ENCODE results near the gene PRKN. TPM values are rescaled to one million over a fixed set of nuclear protein-coding genes. Genes with fewer than 3 reads are reported as not detected.
A peak's percentile ranks its signal among the peaks of the same experiment; 100 is the strongest.

Gene PRKN
- total and polyA plus RNA-seq, 2 donors (not counting 3 experiments of a cell fraction or from before 2014, with no cell fraction given): 0.06 TPM; not detected in 1

DNA sequence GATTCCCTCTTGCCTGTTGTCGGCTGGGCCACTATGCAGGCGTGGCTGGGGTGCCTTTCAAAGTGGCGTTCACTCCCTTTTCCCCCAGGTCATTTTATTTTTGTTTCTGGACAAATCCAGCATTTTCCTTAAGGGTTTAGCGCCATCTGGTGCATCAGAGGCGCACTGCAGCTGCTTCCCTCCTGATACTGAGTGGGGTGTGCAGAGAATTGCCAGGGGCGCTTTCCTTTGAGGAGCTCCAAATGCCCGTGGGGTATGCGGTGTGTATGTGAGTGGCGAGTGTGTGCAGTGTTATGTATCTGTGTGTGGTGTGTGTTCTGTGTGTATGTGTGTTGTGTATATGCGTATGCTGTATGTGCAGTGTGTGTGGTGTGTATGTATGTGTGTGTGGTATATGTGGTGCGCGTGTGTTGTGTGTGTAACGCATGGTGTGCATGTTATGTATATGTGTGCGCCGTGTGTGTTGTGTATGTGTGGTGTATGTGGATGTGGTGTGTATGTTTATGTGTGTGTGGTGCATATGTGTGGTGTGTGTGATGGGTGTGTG, 1353.6 kb downstream of the PRKN start:
- H2AFZ ChIP-seq (ENCODE audit: low read depth, low read length): no peak overlapping the region
- H3K79me2 ChIP-seq (ENCODE audit: control insufficient read depth, insufficient read depth, low read length): no peaks in the 10 kb centered on the region
- no peaks in the 10 kb centered on the region for H3K9me3 ChIP-seq (replicated peaks; ENCODE audit: control insufficient read depth, insufficient read depth, low read length)
- H3K9ac ChIP-seq (replicated peaks; ENCODE audit: extremely low read depth, insufficient read depth, low read length): no peak overlapping the region
- no peak for TF ChIP-seq EZH2 (IDR thresholded peaks at IDR 0.05; ENCODE audit: borderline replicate concordance, low read depth, low read length, severe bottlenecking)
- TF ChIP-seq, protein P1, sequence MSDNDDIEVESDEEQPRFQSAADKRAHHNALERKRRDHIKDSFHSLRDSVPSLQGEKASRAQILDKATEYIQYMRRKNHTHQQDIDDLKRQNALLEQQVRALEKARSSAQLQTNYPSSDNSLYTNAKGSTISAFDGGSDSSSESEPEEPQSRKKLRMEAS (IDR thresholded peaks at IDR 0.05; ENCODE audit: insufficient read depth, insufficient read length): no peak
- no peak for TF ChIP-seq GATA2 (IDR thresholded peaks at IDR 0.05; ENCODE audit: insufficient read depth, insufficient read length, low read depth, low read length)
- no peak for TF ChIP-seq JUN (IDR thresholded peaks at IDR 0.05; ENCODE audit: borderline replicate concordance, insufficient read depth, insufficient read length, low read depth)
- TF ChIP-seq CTCF (IDR thresholded peaks at IDR 0.05; ENCODE audit: extremely low read depth in 1 of 2, insufficient read depth in 1 of 2, low read depth in 1 of 2, low read length in 2 of 2): peak; percentile 89
- ChIA-PET POLR2A (no interaction called here), CTCF (interaction anchor here (0.7 to 10.7 kb wide), 20 partner anchors 45 to 1510 kb away, joined by 3 to 671 read pairs (median 4); no protein-coding TSS in a partner anchor)
- dilution Hi-C loops (cut with MboI; ENCODE audit: extremely low pct_ligation_motif_present, low sequenced_read_pairs) (no loop called here), intact Hi-C loops (cut with micrococcal nuclease) (loop anchor here (1.0 to 5.0 kb wide), 5 partner anchors 382 to 1237 kb away; no protein-coding TSS in a partner anchor)
- FAIRE-seq: peak; percentile 76
- no peaks in the 10 kb centered on the region for H4K20me1 ChIP-seq (replicated peaks; ENCODE audit: control insufficient read depth, extremely low read depth, insufficient read depth, low read length)
- H3K4me3 ChIP-seq (replicated peaks in 1 of 3; ENCODE audit: insufficient read depth in 1 of 3, low read depth in 1 of 3, low read length in 3 of 3): no peak overlapping the region
- no peak overlapping the region for H3K4me2 ChIP-seq (ENCODE audit: insufficient read depth, low read length)
- H3K27me3 ChIP-seq (ENCODE audit: control insufficient read depth in 2 of 2, insufficient read depth in 2 of 2, low read length in 2 of 2): no peaks in the 10 kb centered on the region
- H3K27ac ChIP-seq (ENCODE audit: insufficient read depth, low read depth, low read length): no peak overlapping the region
- no peaks in the 10 kb centered on the region for H3K9me1 ChIP-seq (replicated peaks; ENCODE audit: control insufficient read depth, extremely low read depth, insufficient read depth, low read length)
- DNase-seq (ENCODE audit: low read depth, low spot score): peak; percentile 52
- BruUV-seq (replicated peaks): no TSS peak
- no peaks in the 10 kb centered on the region for H3K4me1 ChIP-seq (ENCODE audit: control insufficient read depth, extremely low read depth, insufficient read depth, low read length)
- no peaks in the 10 kb centered on the region for H3K36me3 ChIP-seq (ENCODE audit: control insufficient read depth in 2 of 2, extremely low read depth in 1 of 2, insufficient read depth in 2 of 2, low read length in 2 of 2)

All from endothelial cell of umbilical vein (primary cell).